HEK293 (cell line): Measurements from ENCODE around the gene BMP2K.

Experiments
- CTCF ChIA-PET: fragments of 350-600 bp; formaldehyde crosslinking; extraction: SDS; loops from one replicate; lab custom pipeline; 2021; ENCODE audit warnings: antibody characterized with exemption; lab: Yijun Ruan, JAX
- POLR2A ChIA-PET: fragments of 300-600 bp; formaldehyde crosslinking; extraction: SDS; loops from one replicate; lab custom pipeline; 2020; ENCODE audit warnings: antibody characterized with exemption, inconsistent platforms; lab: Yijun Ruan, JAX
- H3K27ac ChIP-seq: fragments of 200-500 bp; sonication (Bioruptor generic); 2 replicates; pipeline ENCODE4 v1.5.1; 2014; ENCODE audit warnings: low read depth, low read length, control low read depth, inconsistent platforms; ENCODE audit errors: extremely low read depth
- H3K36me3 ChIP-seq, 2 experiments: fragments of 200-500 bp in 1 of 2; sonication (Bioruptor generic) in 1 of 2; 1 replicate in 1 of 2; 2 replicates in 1 of 2; pipeline ENCODE4 v1.5.1; 2014 to 2017; ENCODE audit warnings: inconsistent platforms in 2 of 2, low read length in 2 of 2; ENCODE audit not compliant: control insufficient read depth in 2 of 2, insufficient read depth in 1 of 2
- H3K4me1 ChIP-seq: fragments of 200-500 bp; sonication (Bioruptor generic); 2 replicates; pipeline ENCODE4 v1.5.1; 2014; ENCODE audit warnings: mild to moderate bottlenecking, low read length, inconsistent platforms; ENCODE audit not compliant: control insufficient read depth, insufficient read depth
- H3K4me3 ChIP-seq: 2 replicates; pipeline ENCODE4 v1.5.1; 2011; ENCODE audit warnings: low read depth, mild to moderate bottlenecking, control low read depth, low read length, moderate library complexity
- H3K9me3 ChIP-seq: fragments of 200-500 bp; sonication (Bioruptor generic); 2 replicates; pipeline ENCODE4 v1.5.1; 2014; ENCODE audit warnings: low read depth, low read length, inconsistent platforms; ENCODE audit not compliant: control insufficient read depth, insufficient read depth
- HOXA7 ChIP-seq: sonication (generic); formaldehyde crosslinking; IDR thresholded peaks from 2 replicates; pipeline ENCODE4 v1.8.1; 2022; ENCODE audit warnings: missing genetic modification reagents, borderline replicate concordance
- IKZF3 ChIP-seq: fragments of 450-650 bp; IDR thresholded peaks from 2 replicates; pipeline ENCODE4 v1.5.0; 2018; ENCODE audit warnings: missing biosample characterization, mild to moderate bottlenecking, missing genetic modification characterization, moderate library complexity
- KLF8 ChIP-seq: fragments of 450-650 bp; formaldehyde crosslinking; IDR thresholded peaks from 2 replicates; pipeline ENCODE4 v1.5.1; 2016; ENCODE audit warnings: missing biosample characterization, missing genetic modification characterization
- RBAK ChIP-seq: fragments of 450-650 bp; formaldehyde crosslinking; IDR thresholded peaks from 2 replicates; pipeline ENCODE4 v1.5.1; 2016; ENCODE audit warnings: missing biosample characterization, missing genetic modification characterization
- SALL2 ChIP-seq: fragments of 450-650 bp; formaldehyde crosslinking; IDR thresholded peaks from 2 replicates; pipeline ENCODE4 v1.5.0; 2017; ENCODE audit warnings: missing biosample characterization, mild to moderate bottlenecking, missing genetic modification characterization, borderline replicate concordance
- ZFP41 ChIP-seq: fragments of 450-650 bp; formaldehyde crosslinking; IDR thresholded peaks from 2 replicates; pipeline ENCODE4 v1.5.1; 2016; ENCODE audit warnings: missing biosample characterization, missing genetic modification characterization, borderline replicate concordance
- ZNF239 ChIP-seq: fragments of 450-650 bp; formaldehyde crosslinking; IDR thresholded peaks from 2 replicates; pipeline ENCODE4 v1.5.1; 2016; ENCODE audit warnings: missing biosample characterization, missing genetic modification characterization
- ZNF416 ChIP-seq: fragments of 450-650 bp; formaldehyde crosslinking; IDR thresholded peaks from 2 replicates; pipeline ENCODE4 v1.5.1; 2016; ENCODE audit warnings: missing biosample characterization, missing genetic modification characterization
- ZNF707 ChIP-seq: fragments of 450-650 bp; formaldehyde crosslinking; IDR thresholded peaks from 2 replicates; pipeline ENCODE4 v1.5.1; 2016; ENCODE audit warnings: missing biosample characterization, missing genetic modification characterization
- TF ChIP-seq, protein P1 (sequence below): fragments of 450-650 bp; formaldehyde crosslinking; IDR thresholded peaks from 2 replicates; pipeline ENCODE4 v1.5.1; 2017; ENCODE audit warnings: missing biosample characterization, missing genetic modification characterization
- TF ChIP-seq, protein P2 (sequence below): fragments of 450-650 bp; formaldehyde crosslinking; optimal IDR thresholded peaks from 2 replicates; pipeline ENCODE3; 2016; ENCODE audit warnings: missing biosample characterization, mild to moderate bottlenecking, missing genetic modification characterization
- TF ChIP-seq, protein P3 (sequence below): fragments of 450-650 bp; formaldehyde crosslinking; IDR thresholded peaks from 2 replicates; pipeline ENCODE4 v1.5.1; 2016; ENCODE audit warnings: missing biosample characterization, missing genetic modification characterization

The BMP2K gene

DNA sequence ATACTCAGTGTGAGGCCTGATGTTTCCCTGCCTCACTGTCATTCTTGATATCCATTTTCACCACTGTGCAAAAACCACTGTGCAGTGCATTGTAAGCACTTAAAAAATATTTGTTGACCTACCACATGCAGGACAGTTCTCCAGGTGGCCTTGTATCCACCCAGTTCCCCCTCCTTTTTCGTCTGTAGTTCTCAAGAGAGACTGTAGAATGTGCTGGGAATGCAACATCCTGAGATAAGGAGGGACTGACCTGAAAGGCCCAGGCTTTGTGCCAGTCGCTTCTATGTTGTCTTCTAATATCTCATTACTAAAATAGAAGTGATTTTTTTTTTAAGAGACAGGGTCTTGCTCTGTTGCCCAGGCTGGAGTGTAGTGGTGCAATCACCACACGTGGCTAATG lies 184.8 kb downstream of the BMP2K start:
- H3K9me3 ChIP-seq: no peaks in the 10 kb centered on the region
- no peaks in the 10 kb centered on the region for H3K4me1 ChIP-seq
- CTCF ChIA-PET: no interaction called here
- TF ChIP-seq SALL2 (tag by site-specific recombination) (no peak), ZFP41 (no peak), HOXA7 (CRISPR knock-in tag) (no peak), IKZF3 (no peak), KLF8 (tag by site-specific recombination) (no peak), RBAK (tag by site-specific recombination) (no peak), ZNF707 (tag by site-specific recombination) (no peak), ZNF239 (tag by site-specific recombination) (no peak), ZNF416 (tag by site-specific recombination) (no peak)
- TF ChIP-seq, protein P1, sequence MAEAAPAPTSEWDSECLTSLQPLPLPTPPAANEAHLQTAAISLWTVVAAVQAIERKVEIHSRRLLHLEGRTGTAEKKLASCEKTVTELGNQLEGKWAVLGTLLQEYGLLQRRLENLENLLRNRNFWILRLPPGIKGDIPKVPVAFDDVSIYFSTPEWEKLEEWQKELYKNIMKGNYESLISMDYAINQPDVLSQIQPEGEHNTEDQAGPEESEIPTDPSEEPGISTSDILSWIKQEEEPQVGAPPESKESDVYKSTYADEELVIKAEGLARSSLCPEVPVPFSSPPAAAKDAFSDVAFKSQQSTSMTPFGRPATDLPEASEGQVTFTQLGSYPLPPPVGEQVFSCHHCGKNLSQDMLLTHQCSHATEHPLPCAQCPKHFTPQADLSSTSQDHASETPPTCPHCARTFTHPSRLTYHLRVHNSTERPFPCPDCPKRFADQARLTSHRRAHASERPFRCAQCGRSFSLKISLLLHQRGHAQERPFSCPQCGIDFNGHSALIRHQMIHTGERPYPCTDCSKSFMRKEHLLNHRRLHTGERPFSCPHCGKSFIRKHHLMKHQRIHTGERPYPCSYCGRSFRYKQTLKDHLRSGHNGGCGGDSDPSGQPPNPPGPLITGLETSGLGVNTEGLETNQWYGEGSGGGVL: no peak
- TF ChIP-seq, protein P2, sequence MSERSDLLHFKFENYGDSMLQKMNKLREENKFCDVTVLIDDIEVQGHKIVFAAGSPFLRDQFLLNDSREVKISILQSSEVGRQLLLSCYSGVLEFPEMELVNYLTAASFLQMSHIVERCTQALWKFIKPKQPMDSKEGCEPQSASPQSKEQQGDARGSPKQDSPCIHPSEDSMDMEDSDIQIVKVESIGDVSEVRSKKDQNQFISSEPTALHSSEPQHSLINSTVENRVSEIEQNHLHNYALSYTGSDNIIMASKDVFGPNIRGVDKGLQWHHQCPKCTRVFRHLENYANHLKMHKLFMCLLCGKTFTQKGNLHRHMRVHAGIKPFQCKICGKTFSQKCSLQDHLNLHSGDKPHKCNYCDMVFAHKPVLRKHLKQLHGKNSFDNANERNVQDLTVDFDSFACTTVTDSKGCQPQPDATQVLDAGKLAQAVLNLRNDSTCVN (tag by site-specific recombination): no peak
- TF ChIP-seq, protein P3, sequence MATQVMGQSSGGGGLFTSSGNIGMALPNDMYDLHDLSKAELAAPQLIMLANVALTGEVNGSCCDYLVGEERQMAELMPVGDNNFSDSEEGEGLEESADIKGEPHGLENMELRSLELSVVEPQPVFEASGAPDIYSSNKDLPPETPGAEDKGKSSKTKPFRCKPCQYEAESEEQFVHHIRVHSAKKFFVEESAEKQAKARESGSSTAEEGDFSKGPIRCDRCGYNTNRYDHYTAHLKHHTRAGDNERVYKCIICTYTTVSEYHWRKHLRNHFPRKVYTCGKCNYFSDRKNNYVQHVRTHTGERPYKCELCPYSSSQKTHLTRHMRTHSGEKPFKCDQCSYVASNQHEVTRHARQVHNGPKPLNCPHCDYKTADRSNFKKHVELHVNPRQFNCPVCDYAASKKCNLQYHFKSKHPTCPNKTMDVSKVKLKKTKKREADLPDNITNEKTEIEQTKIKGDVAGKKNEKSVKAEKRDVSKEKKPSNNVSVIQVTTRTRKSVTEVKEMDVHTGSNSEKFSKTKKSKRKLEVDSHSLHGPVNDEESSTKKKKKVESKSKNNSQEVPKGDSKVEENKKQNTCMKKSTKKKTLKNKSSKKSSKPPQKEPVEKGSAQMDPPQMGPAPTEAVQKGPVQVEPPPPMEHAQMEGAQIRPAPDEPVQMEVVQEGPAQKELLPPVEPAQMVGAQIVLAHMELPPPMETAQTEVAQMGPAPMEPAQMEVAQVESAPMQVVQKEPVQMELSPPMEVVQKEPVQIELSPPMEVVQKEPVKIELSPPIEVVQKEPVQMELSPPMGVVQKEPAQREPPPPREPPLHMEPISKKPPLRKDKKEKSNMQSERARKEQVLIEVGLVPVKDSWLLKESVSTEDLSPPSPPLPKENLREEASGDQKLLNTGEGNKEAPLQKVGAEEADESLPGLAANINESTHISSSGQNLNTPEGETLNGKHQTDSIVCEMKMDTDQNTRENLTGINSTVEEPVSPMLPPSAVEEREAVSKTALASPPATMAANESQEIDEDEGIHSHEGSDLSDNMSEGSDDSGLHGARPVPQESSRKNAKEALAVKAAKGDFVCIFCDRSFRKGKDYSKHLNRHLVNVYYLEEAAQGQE (tag by site-specific recombination): no peak
- TF ChIP-seq, all 188 proteins: peak for 0
- H3K4me3 ChIP-seq: no peak overlapping the region
- no peaks in the 10 kb centered on the region for H3K36me3 ChIP-seq
- H3K27ac ChIP-seq: no peak overlapping the region
- POLR2A ChIA-PET: no interaction called here
